ENCODE data around the gene XRCC6.
"Not testable (repeated sequence)": the region's sequence is repeated elsewhere in the genome, so short reads cannot be mapped to it uniquely, and the experiment has no call there.

Gene XRCC6

GRCh38 chr22:41621099-41621910 lies at the start of gene XRCC6:
XRCC6 (plus strand) TSS chr22:41621295; CDS start chr22:41622005, 710 bp downstream.
- peak; percentile 100 for DNase-seq (ENCODE audit: low read depth)
- H3K4me3 ChIP-seq (replicated peaks; ENCODE audit: low read depth, low read length) = peak within 1 kb of the TSS; percentile 78
- TF ChIP-seq CTCF (IDR thresholded peaks at IDR 0.05; ENCODE audit: low read length, missing control alignments) = no peak

DNA sequence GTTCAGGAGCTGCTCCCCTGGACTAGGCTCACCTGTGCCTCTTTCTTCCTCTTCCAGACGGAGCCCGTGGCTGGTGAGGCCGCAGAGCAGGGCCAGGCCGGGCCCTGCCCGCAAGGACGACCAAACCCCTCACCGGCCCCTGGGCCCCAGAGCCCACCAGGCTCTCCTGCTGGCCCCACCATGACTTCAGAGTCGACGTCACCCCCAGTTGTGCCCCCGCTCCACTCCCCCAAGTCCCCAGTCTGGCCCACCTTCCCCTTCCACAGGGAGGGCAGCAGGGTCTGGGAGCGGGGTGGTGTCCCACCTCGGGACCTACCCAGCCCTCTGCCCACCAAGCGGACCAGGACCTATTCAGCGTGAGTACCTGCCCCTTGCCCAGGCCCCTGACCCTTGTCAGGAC lies 49.3 kb upstream of the XRCC6 start:
- no peak for DNase-seq (ENCODE audit: low read depth)
- no peak overlapping the region for H3K4me3 ChIP-seq (replicated peaks; ENCODE audit: low read depth, low read length)
- no peak for TF ChIP-seq CTCF (IDR thresholded peaks at IDR 0.05; ENCODE audit: low read length, missing control alignments)

- H3K4me3 ChIP-seq (replicated peaks; ENCODE audit: low read depth, low read length) = not testable (repeated sequence)
These were observed 48.8 kb upstream of the XRCC6 start for GRCh38 chr22:41572305-41572704.

GRCh38 chr22:41573677-41574076 lies 47.4 kb upstream of the XRCC6 start:
- no peak for DNase-seq (ENCODE audit: low read depth)
- no peak for TF ChIP-seq CTCF (IDR thresholded peaks at IDR 0.05; ENCODE audit: low read length, missing control alignments)

More at GRCh38 chr22:41572305-41572704, 48.8 kb upstream of the XRCC6 start:
- DNase-seq (ENCODE audit: low read depth) = not testable (repeated sequence)

DNA sequence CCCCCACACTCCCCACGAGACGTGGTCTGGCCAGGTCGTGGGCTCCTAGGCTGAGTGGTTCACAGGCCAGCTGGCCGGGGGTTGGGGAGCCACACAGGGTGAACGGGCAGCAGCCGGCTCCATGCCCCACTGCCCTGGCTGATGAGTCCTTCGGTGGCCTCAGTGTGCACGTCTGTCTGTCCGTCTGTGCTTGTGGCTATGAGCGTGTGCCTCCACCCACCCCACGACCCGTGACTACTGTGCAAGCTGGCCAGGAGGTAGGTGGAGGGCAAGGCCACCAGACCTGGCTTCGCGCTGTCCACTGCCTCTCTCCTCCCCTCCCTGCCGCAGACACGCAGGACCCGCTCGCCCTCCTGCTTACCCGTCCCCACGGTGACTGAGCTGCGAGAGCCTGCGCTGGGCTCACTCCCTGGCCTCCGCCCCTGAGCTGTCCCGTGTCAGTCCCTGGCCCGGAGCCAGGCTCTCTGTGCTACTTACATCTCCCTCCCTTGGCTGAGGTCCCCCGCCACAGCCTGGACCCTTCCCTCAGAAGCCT lies 46.2 kb upstream of the XRCC6 start:
- H3K4me3 ChIP-seq (replicated peaks; ENCODE audit: low read depth, low read length) = no peak overlapping the region
- no peak for DNase-seq (ENCODE audit: low read depth)
- no peak for TF ChIP-seq CTCF (IDR thresholded peaks at IDR 0.05; ENCODE audit: low read length, missing control alignments)

More at GRCh38 chr22:41573677-41574076, 47.4 kb upstream of the XRCC6 start:
- no peak overlapping the region for H3K4me3 ChIP-seq (replicated peaks; ENCODE audit: low read depth, low read length)

DNA sequence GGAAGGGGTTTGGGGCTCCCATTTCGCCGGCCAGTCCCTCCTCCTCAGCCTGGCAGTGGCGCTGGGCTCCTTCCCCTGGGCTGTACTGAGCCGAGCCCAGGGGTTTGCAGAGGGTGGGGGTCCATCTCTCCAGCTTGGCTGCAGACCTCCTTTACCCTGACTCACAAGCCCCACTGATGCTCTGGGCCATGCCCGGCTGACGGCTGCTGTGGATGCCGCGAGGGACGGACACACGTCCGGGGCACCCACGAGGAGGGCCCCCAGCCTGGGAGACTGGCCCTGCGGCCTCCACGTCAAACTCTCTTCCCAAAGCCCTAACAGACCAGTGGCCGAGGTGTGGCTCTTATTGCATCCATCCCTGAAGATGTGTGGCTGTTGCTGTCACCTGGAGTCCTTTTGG lies 45.6 kb upstream of the XRCC6 start:
- no peak for DNase-seq (ENCODE audit: low read depth)
- TF ChIP-seq CTCF (IDR thresholded peaks at IDR 0.05; ENCODE audit: low read length, missing control alignments) = no peak

DNA sequence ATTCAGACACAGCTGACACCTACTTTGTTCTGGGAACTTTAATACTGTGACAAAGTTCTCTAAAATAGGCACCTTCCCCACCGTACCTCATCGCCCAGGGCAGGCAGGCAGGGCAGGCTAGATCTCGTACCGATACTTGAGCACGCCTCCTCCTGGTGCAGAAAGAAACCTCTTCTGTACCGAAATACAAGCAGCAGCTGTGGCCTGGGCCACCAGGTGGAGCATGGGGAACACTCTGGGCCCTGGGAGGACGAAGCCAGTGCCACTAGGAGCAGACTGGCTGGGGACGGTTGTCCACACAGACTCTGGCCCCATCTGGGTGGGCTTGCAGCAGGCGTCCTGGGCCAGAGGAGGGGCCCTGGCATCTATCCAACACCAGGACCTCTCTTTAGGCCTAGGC lies 44.2 kb upstream of the XRCC6 start:
- peak; percentile 60 for TF ChIP-seq CTCF (IDR thresholded peaks at IDR 0.05; ENCODE audit: low read length, missing control alignments)
- H3K4me3 ChIP-seq (replicated peaks; ENCODE audit: low read depth, low read length) = no peak overlapping the region
- DNase-seq (ENCODE audit: low read depth) = peak; percentile 45

More for the DNA sequence above, 45.6 kb upstream of the XRCC6 start:
- no peak overlapping the region for H3K4me3 ChIP-seq (replicated peaks; ENCODE audit: low read depth, low read length)

Measured in fibroblast of pulmonary artery (primary cell).